HG03571 (cell line): Measurements from ENCODE around the gene LRRC8B.

ENCODE experiments used
- ATAC-seq: cut with Tn5 transposase; IDR thresholded peaks from one replicate; pipeline ENCODE4 v1.9.1; 2021; ENCODE audit not compliant: unreplicated experiment

The LRRC8B gene

DNA sequence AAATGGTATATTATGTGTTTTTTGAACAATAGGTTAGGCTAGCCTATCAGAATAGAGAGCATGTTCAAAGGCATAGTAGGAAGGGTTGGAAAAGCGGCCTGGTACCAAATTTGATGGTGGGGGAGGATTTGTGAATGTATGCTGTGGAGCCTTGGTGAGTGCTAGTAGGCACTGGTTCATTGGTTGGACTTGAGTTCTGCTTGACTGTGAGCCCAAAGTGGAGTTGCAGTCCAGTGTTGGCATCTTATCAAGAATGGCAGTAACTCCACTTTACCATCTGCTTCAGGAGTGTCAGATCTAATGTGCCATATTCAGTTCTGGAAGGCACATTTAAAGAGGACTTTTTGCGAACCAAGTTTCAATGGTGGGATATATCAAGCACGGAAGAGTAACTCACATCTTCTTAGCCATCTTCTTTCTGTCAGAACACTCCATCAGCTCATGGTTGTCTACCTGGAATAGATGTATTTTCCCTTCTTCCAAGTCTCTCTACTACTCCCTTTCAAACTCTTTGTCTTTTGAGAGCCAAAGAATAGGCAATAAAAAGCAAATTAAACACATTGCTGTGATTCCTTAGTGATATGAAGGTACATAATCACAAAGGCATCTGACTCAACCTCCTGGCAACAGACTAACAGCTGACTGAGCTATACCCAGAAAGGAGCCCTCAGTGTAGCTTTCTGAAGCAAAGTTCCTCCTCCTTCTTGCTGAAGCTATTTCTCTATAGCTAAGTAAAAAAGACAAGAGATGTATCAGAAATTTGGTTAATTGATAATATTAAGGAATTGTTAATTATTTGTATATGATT lies 21.7 kb downstream of the LRRC8B start:
- no peak for ATAC-seq

DNA sequence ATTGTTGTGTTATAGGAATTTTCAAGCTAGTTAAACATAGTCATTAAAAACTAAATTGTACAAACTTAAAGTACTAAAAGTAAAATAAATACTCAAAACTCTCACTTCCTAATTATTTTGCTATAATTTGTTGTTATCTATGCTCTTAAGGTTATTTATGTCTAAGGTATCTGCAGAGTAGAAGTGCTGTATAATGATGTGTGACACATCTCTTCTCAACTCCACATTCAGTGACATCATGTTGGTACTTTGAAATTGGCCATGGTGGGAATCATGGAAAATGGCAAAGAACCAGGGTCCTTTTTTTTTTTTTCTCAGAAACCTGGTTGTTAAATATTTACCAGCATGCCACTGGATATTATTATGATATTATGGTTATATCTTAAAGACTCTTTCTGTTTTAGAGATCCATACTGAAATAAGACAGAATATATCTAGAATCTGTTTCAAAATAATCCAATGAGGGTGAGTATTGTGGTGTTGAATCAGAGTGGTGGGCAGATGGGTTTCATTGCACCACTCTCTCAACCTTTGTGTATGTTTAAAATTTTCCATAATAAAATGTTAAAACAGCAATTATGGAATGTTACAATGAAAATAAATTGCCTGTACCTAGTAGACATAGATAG lies 22.4 kb downstream of the LRRC8B start:
- ATAC-seq = no peak

DNA sequence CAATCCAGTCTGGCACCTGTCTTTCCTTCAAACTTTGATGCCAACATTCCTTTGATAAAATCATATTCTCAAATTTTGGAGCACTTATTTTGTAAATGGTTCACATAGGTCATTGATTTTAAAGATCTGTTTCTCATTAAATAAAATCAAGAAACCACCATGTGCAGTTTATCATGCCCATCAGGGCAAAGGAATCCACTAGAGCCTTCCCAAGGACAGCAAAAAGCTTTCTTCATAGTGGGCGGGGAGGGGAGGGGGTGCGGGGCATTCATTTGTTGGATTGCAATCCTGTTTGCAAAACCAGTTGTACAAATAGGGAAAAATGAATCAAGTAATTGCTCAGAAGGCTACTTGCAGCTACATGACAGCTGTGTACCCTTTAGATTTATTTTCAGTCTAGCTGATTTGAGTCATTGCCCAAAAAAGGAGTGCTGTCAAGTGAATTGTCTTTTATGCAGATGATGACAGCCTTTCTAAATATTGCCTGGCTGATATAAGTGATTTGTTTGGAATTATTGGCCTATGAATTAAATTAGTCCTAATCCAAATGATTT lies 23.0 kb downstream of the LRRC8B start:
- no peak for ATAC-seq

DNA sequence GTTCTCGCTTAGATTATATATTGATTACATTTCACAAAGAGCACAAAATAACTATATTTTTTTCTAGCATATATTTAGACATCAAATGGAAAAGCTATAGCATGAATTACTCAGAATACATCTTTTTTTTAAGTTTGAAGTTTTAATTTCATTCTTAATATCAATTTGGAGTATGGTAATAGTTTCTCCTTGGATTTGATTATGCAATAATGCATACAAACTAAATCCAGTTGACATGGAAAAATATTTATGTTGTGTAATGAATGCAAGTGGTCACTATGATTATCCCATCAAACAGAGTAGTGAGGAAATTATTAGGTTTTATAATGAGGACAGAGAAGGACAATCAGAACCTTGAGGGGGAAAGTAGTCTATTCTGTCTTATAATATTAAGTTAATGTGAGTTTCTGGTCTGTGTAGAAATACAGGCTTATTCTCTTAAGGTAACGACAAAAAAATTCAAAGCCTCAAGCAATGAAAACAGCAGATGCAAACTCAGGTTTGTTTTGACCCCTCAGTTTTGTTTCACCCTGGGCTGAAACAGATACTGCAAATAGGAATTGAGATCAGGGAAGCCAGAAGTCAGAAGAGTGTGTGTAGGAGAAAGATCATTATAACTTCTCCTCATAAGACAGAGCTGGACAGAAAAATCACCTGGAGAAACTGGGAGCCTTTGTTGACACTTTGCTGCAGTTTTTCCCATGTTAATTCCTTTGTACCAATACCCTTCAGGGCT lies 23.7 kb downstream of the LRRC8B start:
- no peak for ATAC-seq

DNA sequence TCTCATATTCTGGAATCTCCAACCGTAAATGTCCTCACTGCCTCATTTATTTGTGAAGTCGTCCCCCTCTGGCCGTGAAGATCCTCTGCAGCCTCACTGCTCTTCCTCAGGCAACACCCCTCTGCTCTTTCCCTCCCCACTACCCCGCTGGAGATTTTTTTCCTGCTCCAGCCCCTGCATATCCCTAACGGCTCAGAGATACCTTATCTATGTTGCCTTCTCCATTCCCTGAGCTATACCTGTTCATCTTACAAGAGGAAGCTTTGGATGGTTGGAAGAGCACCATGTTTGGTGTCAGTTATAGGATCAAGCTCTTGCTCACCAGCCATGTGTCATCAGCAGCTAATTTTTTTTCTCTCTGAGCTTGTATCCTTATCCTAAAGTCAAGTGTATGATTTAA lies 26.4 kb downstream of the LRRC8B start:
- ATAC-seq = no peak

DNA sequence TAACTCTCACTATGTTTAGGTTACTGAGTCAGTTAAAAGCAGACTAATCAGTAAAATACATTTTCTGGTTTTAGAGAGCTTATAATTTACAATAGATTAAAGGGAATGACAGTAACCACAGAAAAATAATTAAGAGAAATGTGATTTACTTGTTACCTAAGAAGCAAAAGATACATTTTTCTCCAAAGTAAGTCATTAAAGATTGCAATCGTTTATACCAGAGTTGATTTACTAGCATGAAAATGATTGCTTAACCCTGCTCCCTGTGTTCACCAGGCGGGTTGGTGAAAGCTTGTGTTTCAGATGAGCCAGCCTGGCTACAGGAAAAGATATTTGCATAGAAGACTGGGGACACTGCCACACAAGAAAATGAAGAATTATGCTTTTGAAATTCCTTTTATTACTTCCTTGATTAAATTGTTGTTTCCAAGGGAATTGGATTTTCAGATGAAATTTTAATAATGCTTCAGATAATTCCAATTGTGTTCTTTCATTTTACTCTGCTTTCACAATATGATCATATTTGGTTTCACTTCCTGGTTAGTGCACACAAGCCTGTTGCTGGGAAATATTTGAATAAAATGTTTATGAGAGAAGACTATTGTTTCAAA lies 27.9 kb downstream of the LRRC8B start:
- peak; percentile 81 for ATAC-seq

DNA sequence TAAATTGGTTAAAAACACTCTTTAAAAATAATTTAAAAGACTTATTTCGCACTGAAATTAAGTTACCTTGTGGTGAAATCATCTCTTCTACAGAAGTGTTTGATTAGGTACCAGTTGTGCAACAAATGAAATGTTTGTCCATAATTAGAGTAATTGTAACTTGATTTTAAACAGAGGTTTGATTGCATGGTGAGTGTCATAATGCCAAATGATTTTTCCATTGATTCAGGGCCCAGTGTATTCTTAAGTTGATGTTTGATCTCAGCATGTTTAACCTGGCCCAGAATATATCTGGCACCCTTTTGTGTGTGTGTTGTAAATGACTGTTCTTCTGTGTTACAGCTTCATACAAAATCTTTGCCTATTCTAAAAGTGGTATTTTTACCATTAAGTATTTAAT lies 28.5 kb downstream of the LRRC8B start:
- no peak for ATAC-seq

DNA sequence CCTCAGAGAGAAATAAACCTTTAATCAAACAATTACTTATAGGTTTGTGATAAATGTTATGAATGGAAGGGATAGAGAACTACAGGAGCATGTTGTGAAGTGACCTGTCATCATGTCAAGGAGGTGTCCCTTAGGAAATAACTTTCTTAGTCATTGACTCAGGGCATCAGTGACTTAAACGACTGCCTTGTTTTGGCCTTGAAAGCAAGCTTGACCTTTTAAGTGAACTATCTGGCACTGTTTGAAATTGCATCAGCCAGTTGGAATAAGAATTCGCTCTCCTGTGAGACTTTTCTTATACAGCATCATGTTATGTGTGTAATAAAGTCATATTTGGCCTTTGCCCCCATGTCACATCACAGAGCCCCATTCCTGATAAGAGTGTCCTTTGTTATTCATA lies 30.9 kb downstream of the LRRC8B start:
- no peak for ATAC-seq

DNA sequence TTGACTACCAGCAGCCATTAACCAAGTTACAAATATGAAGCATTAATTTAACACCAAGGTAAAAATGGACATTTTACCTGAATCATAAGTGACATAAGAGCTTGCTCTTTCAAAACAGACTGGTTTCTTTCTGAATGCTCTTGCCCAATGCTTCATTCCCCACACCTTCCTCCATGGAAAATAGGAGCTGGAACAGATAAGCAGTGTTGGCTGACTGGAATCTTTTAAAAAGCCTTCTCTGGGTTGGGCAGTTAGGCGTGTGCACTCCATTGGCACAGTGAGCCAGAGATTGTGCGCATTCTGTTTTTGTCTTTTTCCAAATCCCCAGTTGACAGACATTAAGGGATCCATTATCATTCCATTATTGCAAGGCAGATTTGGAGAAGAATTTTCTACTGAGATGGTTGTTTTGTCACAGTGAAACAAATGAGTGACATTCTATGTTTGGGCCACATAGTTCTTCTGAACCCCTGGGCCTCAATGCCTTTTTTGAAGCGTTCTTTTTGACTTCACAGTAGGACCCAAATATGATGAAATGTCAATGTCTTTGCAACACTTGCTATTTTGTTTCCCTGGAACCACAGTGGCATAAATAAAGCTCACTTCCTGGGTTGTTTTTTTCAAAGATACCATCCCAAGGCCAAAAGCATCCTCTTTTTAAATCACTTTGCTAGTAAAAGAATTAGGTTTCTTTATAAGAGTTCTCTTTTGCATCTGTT lies 32.3 kb downstream of the LRRC8B start:
- no peak for ATAC-seq

DNA sequence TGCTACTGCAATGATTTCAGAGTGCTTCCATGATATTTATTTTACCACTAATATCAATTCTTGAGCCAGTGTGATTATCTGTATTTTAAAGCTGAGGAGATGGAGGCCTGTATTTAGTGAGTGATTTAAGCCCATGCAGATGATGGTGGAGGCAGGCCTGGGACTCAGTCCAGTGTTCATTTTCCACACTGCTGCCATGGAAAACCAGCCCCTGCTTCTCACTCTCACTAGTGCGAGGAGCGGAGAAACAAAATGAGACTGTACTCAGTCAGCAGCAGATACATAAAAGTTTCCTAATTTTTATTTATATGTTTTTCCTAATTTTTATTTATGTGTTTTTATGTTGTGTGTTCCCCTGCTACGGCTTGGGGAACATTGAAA lies 32.8 kb downstream of the LRRC8B start:
- no peak for ATAC-seq

DNA sequence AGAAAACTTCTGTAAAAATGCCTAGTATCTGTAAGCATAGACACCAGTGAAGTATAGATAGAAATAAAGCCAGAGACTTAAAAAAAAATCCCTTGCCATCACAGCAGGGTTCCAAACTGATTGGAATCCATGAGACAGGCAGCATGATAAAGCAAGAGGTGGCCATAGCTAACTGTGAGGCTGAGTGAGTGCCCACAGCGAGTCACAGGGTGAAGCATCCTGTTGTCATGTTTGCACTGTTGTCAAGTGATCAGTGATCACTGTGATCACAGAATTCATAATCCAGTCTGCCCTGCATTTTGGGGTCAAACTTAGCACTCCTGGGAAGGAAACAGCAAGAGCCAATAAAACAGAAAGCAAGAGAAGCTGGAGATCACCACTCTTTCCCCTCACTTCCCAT lies 33.3 kb downstream of the LRRC8B start:
- ATAC-seq = no peak

DNA sequence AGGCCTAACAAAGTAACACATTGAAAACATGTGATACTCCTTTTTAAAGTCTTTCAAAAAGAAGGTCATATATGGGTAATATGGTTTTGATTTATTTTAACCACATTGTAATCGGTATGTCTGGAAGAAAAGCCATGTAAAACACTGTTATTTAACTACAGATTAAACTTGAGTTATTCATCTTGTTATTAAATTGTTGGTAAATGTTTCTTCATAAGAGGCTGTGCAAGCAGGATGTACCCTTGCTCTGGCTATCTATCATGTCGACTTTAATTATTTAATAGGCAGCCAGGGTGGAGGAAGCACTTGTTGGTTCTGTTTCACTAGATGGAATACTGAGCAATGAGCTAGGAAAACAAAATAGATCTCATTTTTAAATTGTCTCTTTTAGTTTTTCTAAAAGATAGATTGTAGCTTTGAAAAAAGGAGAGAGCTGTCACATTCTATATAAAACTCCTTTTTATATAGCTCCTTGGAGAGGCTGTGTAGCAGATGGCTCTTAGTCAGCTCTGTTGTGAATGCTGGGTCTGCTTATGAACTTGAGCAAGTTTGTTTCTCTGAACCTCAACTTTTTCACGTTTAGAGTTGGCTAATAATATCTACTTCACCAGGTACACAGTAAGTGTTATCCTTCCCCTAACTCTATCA lies 39.5 kb downstream of the LRRC8B start:
- no peak for ATAC-seq

DNA sequence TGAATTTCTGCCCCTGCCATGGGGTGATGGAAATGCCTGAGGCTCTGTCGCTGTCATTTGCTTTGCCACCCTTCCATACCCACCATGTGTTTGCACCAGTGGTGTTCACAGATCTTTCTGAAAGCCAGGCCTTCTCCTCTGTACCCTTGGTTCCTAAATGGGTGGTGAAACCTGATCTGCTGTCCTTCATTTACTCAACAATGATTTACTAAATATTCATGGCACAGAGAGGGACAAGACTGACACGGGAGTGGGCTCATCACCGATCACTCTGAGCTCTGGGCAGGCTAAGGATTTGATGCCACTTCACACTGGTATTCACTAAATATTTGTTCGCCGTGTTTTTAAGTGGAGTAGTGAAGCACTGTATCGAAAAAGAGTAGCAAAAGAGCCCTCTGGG lies 40.9 kb downstream of the LRRC8B start:
- no peak for ATAC-seq

DNA sequence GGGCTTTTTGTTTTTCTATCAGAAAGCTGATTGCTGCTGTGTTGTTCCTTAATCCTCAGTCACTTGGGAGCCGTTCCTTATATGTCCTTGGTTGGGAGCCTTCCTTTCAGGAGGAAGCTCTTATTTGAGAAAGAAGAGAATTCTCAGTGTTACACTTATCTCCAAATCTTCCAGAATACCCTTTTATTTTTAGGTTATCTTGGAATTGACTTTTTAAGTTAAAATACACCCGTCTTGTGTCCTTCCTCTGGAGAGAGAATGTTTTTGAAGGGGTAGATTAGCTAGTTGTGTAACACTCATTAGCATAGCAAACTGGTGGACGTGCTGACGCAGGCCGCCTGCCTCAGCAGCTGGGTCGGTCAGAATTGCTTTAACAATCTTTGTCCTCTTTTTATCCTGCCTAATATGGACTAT lies 42.1 kb downstream of the LRRC8B start:
- no peak for ATAC-seq

DNA sequence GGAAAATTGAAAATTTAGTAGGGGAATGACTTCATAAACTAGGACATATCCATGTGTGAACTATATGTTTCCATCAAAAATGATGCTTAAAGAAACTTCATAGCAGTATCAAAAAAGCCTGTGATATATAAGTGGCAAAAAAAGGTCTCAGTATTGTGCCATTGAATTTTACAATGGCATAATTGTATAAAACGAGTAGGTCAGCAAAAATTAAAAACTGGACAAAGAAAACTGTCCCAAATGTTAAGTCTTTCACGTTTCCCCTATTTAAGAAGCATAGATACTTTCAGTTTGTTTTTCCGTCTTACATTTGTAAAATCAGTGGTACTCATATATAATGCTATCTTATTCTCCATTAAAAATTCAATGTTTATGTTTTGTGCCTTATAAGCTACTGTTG lies 43.2 kb downstream of the LRRC8B start:
- no peak for ATAC-seq

DNA sequence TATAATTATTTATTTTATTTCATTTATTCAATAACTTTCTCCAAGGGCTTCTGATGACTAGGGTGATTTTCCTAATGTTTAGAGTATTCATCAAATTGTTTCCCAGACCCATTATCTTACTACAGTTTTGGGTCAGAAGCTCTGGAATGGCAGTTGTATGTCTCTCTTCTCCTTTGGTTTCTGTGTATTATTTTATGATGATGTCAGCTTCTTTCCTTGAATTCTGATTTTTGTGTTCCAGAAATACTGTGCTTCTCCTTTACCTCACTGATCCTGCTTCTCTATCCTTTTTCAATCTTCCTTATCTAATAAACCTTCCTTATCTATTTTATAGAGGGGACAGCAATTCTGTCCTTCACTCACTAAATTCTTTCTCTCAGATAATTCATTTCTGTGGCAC lies 48.8 kb downstream of the LRRC8B start:
- no peak for ATAC-seq

DNA sequence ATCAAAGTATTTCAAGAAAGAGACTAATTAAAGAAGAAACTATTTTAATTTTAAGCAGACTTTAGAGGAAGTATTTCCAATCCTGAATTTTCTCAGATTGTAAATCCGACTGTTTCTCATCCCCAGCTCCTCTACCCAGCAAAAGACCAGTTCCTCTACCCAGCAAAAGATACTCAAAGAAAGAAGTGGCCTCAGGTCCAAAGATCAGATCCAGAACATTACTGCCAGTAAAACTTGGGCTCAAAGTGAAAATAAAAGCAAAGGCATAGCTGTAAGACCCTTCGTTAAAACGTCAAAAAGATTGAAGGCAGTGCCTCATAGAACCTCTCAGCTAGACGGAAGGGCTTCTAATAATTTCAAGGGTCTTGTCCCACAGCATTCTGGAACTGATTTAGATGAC lies 50.0 kb downstream of the LRRC8B start:
- ATAC-seq = no peak

DNA sequence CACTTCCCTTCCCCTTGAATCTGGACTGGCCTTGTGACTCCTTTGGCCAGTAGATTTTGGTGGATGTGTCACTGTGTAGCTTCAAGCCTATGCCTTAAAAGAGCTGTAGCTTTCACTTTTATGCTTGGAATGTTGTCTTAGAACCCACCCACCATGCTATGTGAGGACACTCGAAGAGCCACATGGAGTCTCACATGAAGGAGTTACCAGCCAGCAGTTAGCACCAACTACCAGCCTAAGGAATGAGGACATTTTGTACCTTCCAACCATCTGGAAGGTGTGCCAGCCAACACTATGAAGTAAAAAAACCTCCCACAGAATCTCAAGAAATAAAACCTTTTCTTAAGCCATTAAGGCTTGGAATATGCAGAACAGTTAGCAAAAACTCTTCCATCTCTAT lies 50.6 kb downstream of the LRRC8B start:
- no peak for ATAC-seq

DNA sequence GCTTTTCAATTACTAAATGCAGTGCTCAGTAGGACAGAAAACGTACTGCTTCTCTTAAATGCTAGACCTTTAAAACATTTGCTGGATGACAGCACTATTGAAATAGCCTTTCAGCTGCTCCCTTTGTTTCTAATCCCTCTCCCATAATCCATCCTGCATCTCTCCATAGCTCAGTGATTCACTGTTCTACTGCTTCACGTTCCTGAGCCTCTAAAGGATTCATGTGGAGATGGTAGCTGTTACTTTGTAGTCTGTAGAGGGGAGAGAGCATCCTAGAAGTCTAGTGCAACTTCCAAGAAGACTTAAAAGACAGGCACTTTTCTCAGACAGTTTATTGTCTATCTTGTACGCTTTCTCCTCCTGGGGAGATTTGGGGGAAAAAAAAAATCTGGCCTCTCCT lies 51.4 kb downstream of the LRRC8B start:
- no peak for ATAC-seq

DNA sequence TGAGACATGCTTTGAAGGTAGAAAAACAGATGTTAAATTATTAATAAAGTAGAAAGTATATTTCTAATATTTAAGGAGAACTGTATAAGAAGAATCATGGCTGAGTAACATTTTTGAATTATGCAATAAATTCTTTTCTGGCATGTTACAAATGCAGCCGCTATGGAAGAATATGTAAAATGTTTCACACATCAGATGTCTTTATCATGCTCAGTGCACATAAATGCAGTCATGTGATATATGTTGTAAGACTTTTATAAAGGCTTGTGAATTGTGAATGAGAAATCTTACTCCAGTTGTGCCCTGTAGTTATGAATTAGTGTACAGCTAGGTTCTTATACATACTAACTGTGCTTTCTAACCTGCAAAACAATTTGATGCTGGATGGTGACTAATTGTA lies 53.5 kb downstream of the LRRC8B start:
- ATAC-seq = no peak
